Measurements from ENCODE around the gene TMEM201.

DNA sequence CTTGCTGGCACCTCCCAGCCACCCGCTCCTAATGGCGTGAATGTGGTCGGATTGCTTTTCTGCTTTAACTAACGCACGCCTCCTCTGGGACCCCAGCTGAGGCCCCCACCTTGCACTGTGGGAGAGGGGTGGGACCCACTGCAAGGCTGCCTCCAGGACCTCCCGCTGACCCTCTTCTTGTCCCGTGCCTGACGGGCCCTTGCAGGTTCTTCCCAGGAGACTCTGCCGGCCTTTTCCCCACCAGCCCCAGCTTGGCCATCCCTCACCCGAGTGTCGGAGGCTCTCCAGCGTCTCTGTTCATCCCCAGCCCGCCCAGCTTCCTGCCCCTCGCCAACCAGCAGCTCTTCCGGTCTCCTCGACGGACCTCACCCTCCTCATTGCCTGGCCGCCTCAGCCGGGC lies 18.6 kb downstream of the TMEM201 start:
- TF ChIP-seq, protein P1, sequence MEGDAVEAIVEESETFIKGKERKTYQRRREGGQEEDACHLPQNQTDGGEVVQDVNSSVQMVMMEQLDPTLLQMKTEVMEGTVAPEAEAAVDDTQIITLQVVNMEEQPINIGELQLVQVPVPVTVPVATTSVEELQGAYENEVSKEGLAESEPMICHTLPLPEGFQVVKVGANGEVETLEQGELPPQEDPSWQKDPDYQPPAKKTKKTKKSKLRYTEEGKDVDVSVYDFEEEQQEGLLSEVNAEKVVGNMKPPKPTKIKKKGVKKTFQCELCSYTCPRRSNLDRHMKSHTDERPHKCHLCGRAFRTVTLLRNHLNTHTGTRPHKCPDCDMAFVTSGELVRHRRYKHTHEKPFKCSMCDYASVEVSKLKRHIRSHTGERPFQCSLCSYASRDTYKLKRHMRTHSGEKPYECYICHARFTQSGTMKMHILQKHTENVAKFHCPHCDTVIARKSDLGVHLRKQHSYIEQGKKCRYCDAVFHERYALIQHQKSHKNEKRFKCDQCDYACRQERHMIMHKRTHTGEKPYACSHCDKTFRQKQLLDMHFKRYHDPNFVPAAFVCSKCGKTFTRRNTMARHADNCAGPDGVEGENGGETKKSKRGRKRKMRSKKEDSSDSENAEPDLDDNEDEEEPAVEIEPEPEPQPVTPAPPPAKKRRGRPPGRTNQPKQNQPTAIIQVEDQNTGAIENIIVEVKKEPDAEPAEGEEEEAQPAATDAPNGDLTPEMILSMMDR (IDR thresholded peaks at IDR 0.05), result no peak
- no peak for TF ChIP-seq POLR2AphosphoS5 (IDR thresholded peaks at IDR 0.05)
